Endodermal cell (in vitro differentiated cells): ENCODE results near the gene RFESD. TPM values are rescaled to one million over a fixed set of nuclear protein-coding genes. Genes with fewer than 3 reads are reported as not detected.

ENCODE experiments used
- DNase-seq: peaks from one replicate; pipeline ENCODE4 v3.0.0-alpha.2; 2017
- H3K27ac ChIP-seq: 2 replicates; pipeline ENCODE4 v1.5.1; 2013; ENCODE audit warnings: mild to moderate bottlenecking, low read depth, low read length, moderate library complexity
- H3K27me3 ChIP-seq: 2 replicates; pipeline ENCODE4 v1.6.1; 2013; ENCODE audit warnings: mild to moderate bottlenecking, low read length, moderate library complexity; ENCODE audit not compliant: insufficient read depth, control insufficient read depth, poor library complexity, severe bottlenecking
- H3K36me3 ChIP-seq: 2 replicates; pipeline ENCODE4 v1.7.0; 2013; ENCODE audit warnings: mild to moderate bottlenecking, low read length, moderate library complexity; ENCODE audit not compliant: control insufficient read depth, insufficient read depth
- H3K4me1 ChIP-seq: one replicate; pipeline ENCODE4 v1.7.0; 2013; ENCODE audit warnings: low read length; ENCODE audit not compliant: control insufficient read depth, insufficient read depth
- H3K4me3 ChIP-seq: 2 replicates; pipeline ENCODE4 v1.5.1; 2013; ENCODE audit warnings: mild to moderate bottlenecking, low read length, moderate library complexity
- H3K9ac ChIP-seq: 2 replicates; pipeline ENCODE4 v1.6.1; 2013; ENCODE audit warnings: mild to moderate bottlenecking, low read length, moderate library complexity; ENCODE audit not compliant: poor library complexity, severe bottlenecking; ENCODE audit errors: extremely low read depth
- H3K9me3 ChIP-seq: 2 replicates; pipeline ENCODE4 v1.6.1; 2013; ENCODE audit warnings: mild to moderate bottlenecking, low read length, moderate library complexity; ENCODE audit not compliant: control insufficient read depth
- H3K27ac Mint-ChIP-seq: 2 replicates; pipeline ENCODE4 v1.8.0; 2020; ENCODE audit warnings: mixed read lengths
- H3K27me3 Mint-ChIP-seq: 2 replicates; pipeline ENCODE4 v1.8.0; 2021; ENCODE audit warnings: mild to moderate bottlenecking, mixed read lengths; ENCODE audit not compliant: insufficient read depth
- H3K36me3 Mint-ChIP-seq: 2 replicates; pipeline ENCODE4 v1.8.0; 2020; ENCODE audit warnings: low read depth, mixed read lengths
- H3K4me1 Mint-ChIP-seq: 2 replicates; pipeline ENCODE4 v1.8.0; 2020; ENCODE audit warnings: mixed read lengths
- H3K4me3 Mint-ChIP-seq: 2 replicates; pipeline ENCODE4 v1.8.0; 2020; ENCODE audit warnings: mild to moderate bottlenecking, moderate library complexity, mixed read lengths
- H3K9me3 Mint-ChIP-seq: 2 replicates; pipeline ENCODE4 v1.8.0; 2020; ENCODE audit warnings: mild to moderate bottlenecking, mixed read lengths
- CTCF ChIP-seq: fragments of 200-600 bp; sonication (generic); conservative IDR thresholded peaks from 2 replicates; pipeline ENCODE4 v1.5.0; 2021; ENCODE audit warnings: antibody characterized with exemption, mild to moderate bottlenecking
- WGBS, 2 experiments: methylation state at CpG; one replicate each; pipeline versions ENCODE4 v1.1.5 to v1.1.7; 2013; ENCODE audit warnings: missing lambda C conversion rate in 2 of 2, mixed read lengths in 1 of 2; ENCODE audit not compliant: insufficient coverage in 1 of 2, insufficient read length in 1 of 2; 5-methylcytosine and 5-hydroxymethylcytosine counted together
- total RNA-seq, 2 donors: library from RNA; stranded (reverse); fragmentation: NEBNext Ultra II Directional in 1 of 2; extraction: Animal tissue kit (Norgen Biotek cat#: 25700) in 1 of 2; gene quantifications; 2 replicates in 1 of 2; 3 replicates in 1 of 2; pipeline ENCODE4 v1.2.1, GENCODE V29; 2021

RFESD gene
- total RNA-seq, 2 donors from 2014 or later, result 7.1 to 13.7 TPM

- no peaks in the 10 kb centered on the region for H3K27me3 ChIP-seq
- Mint-ChIP-seq H3K4me3 (no peak overlapping the region), H3K36me3 (peaks cover 13% of the 10 kb centered on the region), H3K27me3 (no peaks in the 10 kb centered on the region), H3K4me1 (peaks cover 26% of the 10 kb centered on the region), H3K27ac (no peak overlapping the region), H3K9me3 (no peaks in the 10 kb centered on the region)
- no peaks in the 10 kb centered on the region for H3K36me3 ChIP-seq
- WGBS, 2 experiments, result 88 to 90% methylated on average over 1 of the region's 1 CpG
- no peak overlapping the region for H3K4me3 ChIP-seq
- no peak for DNase-seq
- no peak for TF ChIP-seq CTCF
- no peak overlapping the region for H3K9ac ChIP-seq
- no peak overlapping the region for H3K27ac ChIP-seq
- peaks cover 7% of the 10 kb centered on the region for H3K4me1 ChIP-seq
- no peaks in the 10 kb centered on the region for H3K9me3 ChIP-seq
These were observed 6.3 kb downstream of the RFESD start for GRCh38 chr5:95652849-95653248.

- Histone ChIP-seq H3K36me3 (no peaks in the 10 kb centered on the region), H3K27ac (no peak overlapping the region), H3K4me3 (no peak overlapping the region), H3K9ac (no peak overlapping the region), H3K27me3 (no peaks in the 10 kb centered on the region), H3K9me3 (no peaks in the 10 kb centered on the region), H3K4me1 (peaks cover 7% of the 10 kb centered on the region)
- no peak overlapping the region for H3K4me3 Mint-ChIP-seq
- H3K27me3 Mint-ChIP-seq, result no peaks in the 10 kb centered on the region
- TF ChIP-seq CTCF, result no peak
- no peak for DNase-seq
- peaks cover 13% of the 10 kb centered on the region for H3K36me3 Mint-ChIP-seq
- WGBS, 2 experiments, result 93 to 100% methylated on average over 2 to 3 of the region's 3 CpGs
- H3K9me3 Mint-ChIP-seq, result no peaks in the 10 kb centered on the region
- peaks cover 19% of the 10 kb centered on the region for H3K4me1 Mint-ChIP-seq
- no peak overlapping the region for H3K27ac Mint-ChIP-seq
These were observed 7.6 kb downstream of the RFESD start for GRCh38 chr5:95654196-95654595.

GRCh38 chr5:95655575-95655974 lies 9.0 kb downstream of the RFESD start:
- TF ChIP-seq CTCF, result no peak
- Mint-ChIP-seq H3K27ac (no peak overlapping the region), H3K27me3 (no peaks in the 10 kb centered on the region), H3K4me3 (no peak overlapping the region), H3K9me3 (no peaks in the 10 kb centered on the region), H3K36me3 (peaks cover 13% of the 10 kb centered on the region), H3K4me1 (peaks cover 24% of the 10 kb centered on the region)
- H3K27me3 ChIP-seq, result no peaks in the 10 kb centered on the region
- no peaks in the 10 kb centered on the region for H3K36me3 ChIP-seq
- H3K9me3 ChIP-seq, result no peaks in the 10 kb centered on the region
- no peak overlapping the region for H3K27ac ChIP-seq
- WGBS, 2 experiments, result 80 to 100% methylated on average over 1 of the region's 1 CpG
- no peak overlapping the region for H3K9ac ChIP-seq
- H3K4me1 ChIP-seq, result peaks cover 13% of the 10 kb centered on the region
- H3K4me3 ChIP-seq, result no peak overlapping the region
- DNase-seq, result no peak
